GM21576 (cell line): ENCODE measurements around the gene TACSTD2.
"Not testable (repeated sequence)": the region's sequence is repeated elsewhere in the genome, so short reads cannot be mapped to it uniquely, and the experiment has no call there.

Source experiments
- ATAC-seq: cut with Tn5 transposase; IDR thresholded peaks from one replicate; pipeline ENCODE4 v1.9.1; 2021; ENCODE audit warnings: mild to moderate bottlenecking, moderate library complexity; ENCODE audit not compliant: unreplicated experiment

Gene TACSTD2

GRCh38 chr1:58576727-58577653, at the start of gene TACSTD2:
Gene TACSTD2 (minus strand): TSS chr1:58577252. CDS start chr1:58577156, 96 bp downstream.
- ATAC-seq, result no peak

DNA sequence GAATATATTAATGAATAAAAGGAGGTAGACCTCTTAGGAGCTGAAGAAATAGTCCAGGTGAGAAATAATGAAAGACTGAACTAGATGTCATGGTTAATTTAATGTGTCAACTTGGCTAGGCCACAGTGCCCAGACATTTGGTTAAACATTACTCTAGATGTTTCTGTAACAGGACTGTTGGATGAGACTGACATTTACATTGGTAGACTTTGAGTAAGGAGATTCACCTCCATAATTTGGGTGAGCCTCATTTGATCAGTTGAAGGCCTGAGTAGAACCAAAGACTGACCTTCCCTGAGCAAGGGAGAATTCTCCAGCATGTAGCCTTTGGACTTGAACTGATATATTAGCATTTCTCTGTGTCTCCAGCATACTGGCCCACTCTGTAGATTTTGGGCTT, 49.2 kb upstream of the TACSTD2 start:
- ATAC-seq, result no peak

GRCh38 chr1:58623259-58623658, 46.2 kb upstream of the TACSTD2 start:
- not testable (repeated sequence) for ATAC-seq

DNA sequence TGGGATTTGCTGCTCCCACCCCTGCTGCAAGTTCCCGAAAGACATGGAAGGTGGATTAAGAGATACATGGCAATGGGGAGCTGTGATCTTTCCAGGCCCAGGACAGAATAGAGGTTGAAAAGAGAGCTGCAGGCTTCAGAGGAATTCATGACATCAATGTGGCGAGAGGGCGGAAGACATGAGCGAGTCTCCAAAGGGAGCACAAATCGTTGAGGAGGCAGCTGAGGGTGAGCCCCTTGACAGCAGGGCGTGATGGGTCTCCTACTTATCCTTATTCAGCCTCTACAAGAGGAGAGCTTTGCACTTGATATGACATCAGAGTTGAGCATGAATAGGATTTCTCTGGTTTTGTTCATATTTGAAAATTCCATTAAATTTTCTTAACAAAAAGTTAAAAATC, 45.5 kb upstream of the TACSTD2 start:
- no peak for ATAC-seq

DNA sequence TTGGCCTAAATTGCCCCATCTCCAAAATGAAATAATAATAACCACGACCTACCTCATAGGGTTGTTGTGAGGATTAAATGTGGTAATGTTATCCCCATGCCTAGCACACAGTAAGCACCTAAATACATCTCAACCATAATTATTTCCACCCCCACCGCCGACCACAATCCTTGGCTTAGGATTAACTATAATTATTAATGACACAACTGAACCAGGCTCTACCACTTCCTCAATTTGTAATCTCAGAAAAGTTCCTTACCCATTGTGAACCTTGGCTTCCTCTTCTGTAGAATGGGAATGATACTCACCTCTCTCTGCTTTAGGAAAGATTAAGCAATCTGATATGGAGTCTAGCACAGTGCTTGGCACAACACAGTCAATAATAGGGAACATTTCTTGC, 44.3 kb upstream of the TACSTD2 start:
- ATAC-seq, result no peak

DNA sequence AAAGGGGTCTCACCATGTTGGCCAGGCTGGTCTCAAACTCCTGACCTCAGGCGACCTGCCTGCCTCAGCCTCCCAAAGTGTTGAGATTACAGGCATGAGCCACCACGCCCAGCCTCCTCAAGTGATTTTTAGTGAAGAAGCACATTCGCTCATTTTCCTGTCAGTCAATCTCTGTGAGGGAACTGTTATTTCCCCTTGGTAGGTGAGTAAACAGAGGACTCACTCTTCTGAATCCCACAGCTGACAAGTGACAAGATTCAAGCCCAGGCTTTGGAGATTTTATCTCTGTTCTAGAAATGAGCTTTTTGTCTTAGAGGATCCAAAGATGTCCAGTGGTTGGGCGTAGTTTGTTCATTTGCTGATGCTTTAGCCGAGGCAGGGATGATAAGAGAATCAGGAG, 43.9 kb upstream of the TACSTD2 start:
- ATAC-seq, result no peak

- ATAC-seq, result no peak
Measured at GRCh38 chr1:58620259-58620658, 43.2 kb upstream of the TACSTD2 start.

- ATAC-seq, result no peak
Measured at GRCh38 chr1:58619286-58620054, 42.4 kb upstream of the TACSTD2 start.

DNA sequence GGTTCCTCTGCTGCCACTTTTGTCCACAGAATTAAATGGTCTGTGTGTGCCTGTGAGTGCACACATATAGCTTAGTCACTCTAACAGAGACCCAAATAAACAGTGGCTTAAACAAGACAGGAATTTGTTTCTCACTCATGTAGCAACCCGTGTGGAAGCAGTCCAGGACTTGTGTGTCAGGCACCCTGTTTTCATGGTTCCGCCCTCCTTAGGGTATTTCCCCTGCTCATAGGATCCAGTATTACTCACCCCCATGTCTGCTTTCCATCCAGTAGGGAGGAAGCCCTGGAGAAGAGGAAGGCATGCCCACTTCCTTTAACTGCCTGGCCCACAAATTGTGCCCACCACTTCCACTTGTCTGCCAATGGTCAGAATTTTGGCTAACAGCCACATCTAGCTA, 41.3 kb upstream of the TACSTD2 start:
- no peak for ATAC-seq

DNA sequence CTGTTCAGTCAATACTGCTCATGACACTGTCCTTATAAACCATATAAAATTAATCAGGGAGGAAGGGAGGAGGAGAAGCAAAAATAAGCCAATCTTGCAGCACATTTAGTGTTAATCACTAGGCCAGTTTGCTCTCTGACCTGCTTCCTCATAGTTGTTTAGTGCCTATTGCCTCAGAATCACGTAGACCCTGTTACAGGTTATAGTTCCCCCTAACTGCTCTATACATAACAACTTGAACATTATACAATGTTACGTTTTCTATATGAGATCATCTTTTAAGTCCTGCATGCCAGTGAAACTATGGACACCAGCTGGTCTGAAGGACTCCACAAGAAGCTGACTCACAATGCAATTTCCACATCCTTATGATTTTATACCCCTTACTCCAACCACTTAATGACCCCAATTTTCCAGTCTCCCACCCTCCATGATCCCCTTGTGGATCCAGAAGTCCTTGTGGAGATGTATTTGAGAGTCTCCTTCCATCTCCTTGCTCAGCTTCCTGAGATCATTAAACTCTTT, 34.9 kb upstream of the TACSTD2 start:
- no peak for ATAC-seq

DNA sequence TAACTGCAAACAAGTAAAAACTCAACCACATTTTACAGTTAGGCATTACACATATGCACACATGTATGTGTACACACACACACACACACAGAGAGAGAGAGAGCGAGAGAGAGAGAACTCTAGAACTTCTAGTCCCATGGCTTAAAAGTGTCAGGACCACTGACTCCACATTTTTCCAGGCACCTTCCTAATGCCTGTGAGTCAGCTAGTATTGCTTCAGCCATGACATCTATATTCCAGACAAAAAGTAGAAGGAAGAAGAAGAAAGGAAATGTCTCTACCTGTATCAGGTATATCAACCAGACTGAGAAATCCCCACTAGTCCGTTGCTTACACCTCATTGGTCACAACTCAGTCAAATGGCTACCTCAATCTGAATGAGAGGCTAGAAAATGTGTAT, 31.9 kb upstream of the TACSTD2 start:
- ATAC-seq, result no peak

DNA sequence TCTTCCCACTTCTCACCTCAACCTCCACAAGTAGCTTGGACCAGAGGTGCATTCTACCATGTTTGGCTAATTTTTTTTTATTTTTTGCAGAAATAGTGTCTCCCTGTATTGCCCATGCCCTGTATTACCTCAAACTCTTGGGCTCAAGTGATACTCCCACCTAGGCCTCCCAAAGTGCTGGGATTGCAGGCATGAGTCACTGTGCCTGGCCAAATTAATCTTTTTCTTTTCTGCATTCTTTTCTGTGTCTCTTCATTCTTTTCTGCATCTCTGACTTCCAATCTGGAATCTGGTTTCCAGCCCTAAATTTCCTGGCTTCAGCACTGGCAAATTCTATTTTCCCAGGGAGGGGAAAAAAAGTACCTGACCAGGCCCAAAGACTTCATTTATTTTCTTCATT, 31.2 kb upstream of the TACSTD2 start:
- no peak for ATAC-seq

DNA sequence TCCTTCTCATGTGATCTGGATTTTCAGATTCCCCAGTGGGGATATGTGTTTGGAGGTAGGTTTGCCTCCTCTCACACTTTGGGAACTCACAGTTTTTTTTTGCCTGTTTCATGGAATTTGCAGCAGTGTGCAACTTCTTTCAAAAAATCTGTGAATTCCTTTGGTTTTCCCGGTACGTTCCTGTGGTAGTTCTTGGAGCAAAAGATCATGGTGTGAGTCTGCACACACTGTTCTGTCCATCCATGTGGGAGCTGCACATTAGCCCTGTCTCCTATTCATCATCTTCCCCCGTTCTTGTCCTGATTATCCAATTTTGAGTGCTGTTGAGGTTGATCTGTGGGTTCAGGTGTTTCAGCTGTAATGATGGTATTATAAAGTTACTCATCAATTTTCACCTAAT, 30.3 kb upstream of the TACSTD2 start:
- ATAC-seq, result no peak

GRCh38 chr1:58601921-58602320, 24.9 kb upstream of the TACSTD2 start:
- ATAC-seq, result not testable (repeated sequence)

- no peak for ATAC-seq
Measured at GRCh38 chr1:58597996-58598395, 20.9 kb upstream of the TACSTD2 start.

GRCh38 chr1:58597076-58597475, 20.0 kb upstream of the TACSTD2 start:
- ATAC-seq, result no peak

- ATAC-seq, result no peak
Measured at GRCh38 chr1:58596631-58597052, 19.6 kb upstream of the TACSTD2 start.

GRCh38 chr1:58594546-58594945, 17.5 kb upstream of the TACSTD2 start:
- ATAC-seq, result no peak

DNA sequence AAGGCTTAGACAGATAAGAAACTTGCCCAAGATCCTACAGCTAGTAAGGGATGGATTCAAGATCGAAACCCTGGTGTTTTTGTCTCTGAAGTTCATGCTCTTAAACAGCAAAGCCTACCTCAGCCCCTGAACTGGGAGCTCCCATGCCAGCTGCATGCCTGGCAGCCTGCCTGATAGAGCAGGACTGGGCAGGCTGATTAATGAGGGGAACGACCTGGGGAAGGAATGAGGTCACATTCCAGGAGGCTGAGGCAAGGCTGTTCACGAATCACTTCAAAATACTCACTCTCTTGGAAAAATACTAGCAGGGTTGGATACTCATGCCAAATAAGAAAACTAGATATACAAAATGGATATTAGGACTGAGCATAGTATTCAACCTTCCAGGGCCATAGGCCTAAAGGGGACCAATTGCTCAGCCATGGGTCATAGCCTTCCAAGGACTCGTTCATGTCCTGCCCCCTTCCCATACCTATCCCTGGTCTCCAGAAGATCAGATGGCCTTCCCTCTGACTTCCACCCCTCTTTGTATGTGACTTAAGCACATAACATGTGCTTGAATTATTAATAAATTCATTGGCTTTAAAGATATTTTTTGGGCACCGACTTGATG, 15.6 kb upstream of the TACSTD2 start:
- ATAC-seq, result no peak

DNA sequence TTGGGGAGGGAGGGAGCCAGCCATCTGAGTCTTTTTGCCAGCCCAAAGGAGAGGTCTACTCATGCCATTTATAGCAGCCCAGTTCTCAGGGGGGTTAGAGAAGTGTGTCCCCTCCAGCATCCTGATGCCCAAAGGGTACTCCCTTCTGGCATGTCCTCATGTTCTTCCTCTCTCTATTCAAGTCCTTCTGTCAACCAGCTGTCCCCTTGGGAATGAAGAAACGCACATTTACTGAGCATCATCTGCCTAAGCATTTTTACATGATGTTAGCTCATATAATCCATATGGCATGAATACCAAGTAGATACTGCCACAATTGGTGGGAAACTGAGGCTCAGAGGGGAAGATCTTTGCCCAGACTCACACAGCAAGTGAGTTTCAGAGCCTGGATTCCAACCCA, 14.8 kb upstream of the TACSTD2 start:
- ATAC-seq, result no peak

DNA sequence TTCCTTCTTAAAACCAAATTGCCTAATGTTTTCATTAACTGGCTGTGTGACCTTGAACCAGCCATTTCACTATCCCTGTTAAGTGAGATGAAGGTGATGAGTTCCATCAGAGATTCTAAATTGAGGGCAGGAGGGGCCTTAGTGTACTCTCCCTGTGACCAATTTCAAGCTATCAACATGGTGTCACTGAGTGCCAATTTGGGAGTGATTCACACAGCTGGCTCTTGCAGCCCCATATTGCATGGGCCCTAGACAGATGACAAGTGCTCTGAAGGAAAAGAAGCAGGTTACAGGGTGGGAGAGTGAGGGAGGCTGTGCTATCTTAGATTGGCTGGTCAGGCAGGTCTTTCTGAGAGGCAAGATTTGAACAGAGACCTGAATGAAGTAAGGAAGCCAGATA, 13.0 kb upstream of the TACSTD2 start:
- no peak for ATAC-seq
